GM04504 (cell line): ENCODE results near the gene CABLES2.

Experiments used
- DNase-seq: peaks from one replicate; pipeline ENCODE4 v3.0.0-alpha.2; 2012; ENCODE audit warnings: low read depth

CABLES2 gene

DNA sequence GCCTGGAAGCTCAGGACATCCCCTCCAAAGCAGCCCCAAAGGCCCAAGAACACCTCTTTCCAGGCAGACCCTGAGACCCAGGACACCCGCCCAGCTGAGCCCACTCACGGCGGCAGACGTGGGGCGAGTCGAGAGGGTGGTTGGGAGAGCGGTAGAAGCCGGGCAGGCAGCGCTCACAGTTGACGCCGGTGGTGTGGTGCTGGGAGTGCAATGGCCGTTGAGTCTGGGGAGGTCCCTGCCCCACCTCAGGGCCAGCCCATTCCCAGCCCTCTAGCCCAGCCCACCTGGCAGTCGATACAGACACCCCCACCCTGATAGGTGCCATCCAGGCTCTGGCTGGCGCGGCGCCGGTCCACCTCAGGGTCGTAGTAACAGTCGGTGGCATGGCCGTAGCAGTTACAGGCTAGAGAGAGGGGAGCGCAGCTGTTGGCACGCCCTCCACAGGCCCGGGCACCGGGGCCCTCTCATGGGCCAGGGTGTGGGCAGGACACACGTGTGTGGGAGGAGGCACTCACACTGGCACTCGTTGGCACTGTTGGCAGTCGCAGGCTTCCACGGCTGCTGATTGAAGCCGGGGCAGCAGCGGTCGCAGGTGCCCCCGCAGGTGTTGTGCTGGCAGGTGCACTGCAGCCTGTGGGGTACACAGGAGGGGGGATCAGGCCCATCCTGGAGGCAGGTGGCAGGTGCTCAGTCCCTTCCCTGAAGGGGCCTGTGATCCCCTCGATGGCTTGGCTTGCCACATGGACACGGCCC is 60.5 kb downstream of the CABLES2 start:
- no peak for DNase-seq

- DNase-seq = no peak
These were observed 61.3 kb downstream of the CABLES2 start for GRCh38 chr20:62345681-62346370.

DNA sequence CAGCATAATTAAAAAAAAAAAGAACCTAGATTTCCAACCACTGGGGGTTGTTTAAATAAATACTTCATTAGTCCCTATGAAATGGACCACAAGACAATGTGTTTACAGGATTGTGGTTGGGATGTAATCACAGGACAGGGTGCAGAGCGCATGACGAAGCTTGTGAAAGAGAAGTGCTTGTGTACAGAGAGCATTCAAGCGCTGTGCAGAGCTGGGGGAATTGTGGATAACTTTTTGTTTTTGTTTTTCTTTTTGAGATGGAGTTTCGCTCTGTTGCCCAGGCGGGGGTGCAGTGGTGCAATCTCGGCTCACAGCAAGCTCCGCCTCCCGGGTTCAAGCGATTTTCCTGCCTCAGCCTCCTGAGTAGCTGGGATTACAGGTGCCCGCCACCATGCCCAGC is 62.3 kb downstream of the CABLES2 start:
- no peak for DNase-seq

GRCh38 chr20:62344092-62344491 is 63.0 kb downstream of the CABLES2 start:
- DNase-seq = no peak

DNA sequence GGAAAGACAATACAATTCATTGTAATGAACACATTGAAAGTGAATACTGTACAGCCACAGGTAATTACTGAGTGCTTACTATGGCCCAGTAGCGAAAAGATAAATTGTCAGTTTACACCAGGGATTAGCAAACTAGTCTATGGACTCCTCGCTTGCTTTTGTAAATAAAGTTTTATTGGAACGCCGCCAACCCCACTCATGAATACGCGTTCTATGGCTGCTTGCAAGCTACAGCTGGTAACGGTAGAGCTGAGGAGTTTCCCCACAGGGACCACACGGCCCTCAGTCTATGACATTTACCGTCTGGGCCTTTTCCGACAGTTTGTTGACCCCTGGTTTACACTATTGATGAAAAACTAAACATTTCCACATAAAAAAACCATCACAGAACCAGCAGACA is 64.2 kb downstream of the CABLES2 start:
- no peak for DNase-seq

GRCh38 chr20:62339647-62340062 is 67.4 kb downstream of the CABLES2 start:
- DNase-seq = no peak
